ENCODE data around the gene NCOA5. TPM values are rescaled to one million over a fixed set of nuclear protein-coding genes. Genes with fewer than 3 reads are reported as not detected.

The NCOA5 gene
- total and polyA plus RNA-seq, 2 experiments from 2014 or later = 14.3 to 20.4 TPM

DNA sequence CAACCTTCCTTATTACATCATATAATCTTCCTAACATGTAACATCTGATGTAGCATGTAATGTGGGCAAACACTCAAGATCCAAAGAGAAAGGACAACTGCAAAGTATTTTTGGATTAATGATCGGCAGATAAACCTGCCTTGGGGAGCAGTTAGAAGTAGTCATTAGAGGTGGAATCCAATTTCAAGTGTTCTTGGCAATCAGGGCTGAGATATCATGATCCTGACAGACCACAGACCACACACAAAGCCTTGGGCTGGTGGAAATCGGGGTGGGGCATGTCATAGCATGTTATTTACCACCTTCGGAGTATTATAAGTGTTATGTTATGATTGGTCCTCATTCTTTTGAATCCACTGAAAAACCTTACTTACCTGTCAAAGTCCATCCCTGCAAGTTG, 16.3 kb downstream of the NCOA5 start:
- Histone ChIP-seq H3K27ac (no peak overlapping the region), H3K4me1 (ENCODE audit: low read depth) (peaks cover 19% of the 10 kb centered on the region), H3K4me3 (no peak overlapping the region), H3K36me3 (peaks cover 21% of the 10 kb centered on the region), H3K9me3 (ENCODE audit: low read depth) (no peaks in the 10 kb centered on the region), H3K27me3 (no peaks in the 10 kb centered on the region)
- no peak for DNase-seq (ENCODE audit: low read depth in 1 of 2, low spot score in 1 of 2)
- TF ChIP-seq, protein P1, sequence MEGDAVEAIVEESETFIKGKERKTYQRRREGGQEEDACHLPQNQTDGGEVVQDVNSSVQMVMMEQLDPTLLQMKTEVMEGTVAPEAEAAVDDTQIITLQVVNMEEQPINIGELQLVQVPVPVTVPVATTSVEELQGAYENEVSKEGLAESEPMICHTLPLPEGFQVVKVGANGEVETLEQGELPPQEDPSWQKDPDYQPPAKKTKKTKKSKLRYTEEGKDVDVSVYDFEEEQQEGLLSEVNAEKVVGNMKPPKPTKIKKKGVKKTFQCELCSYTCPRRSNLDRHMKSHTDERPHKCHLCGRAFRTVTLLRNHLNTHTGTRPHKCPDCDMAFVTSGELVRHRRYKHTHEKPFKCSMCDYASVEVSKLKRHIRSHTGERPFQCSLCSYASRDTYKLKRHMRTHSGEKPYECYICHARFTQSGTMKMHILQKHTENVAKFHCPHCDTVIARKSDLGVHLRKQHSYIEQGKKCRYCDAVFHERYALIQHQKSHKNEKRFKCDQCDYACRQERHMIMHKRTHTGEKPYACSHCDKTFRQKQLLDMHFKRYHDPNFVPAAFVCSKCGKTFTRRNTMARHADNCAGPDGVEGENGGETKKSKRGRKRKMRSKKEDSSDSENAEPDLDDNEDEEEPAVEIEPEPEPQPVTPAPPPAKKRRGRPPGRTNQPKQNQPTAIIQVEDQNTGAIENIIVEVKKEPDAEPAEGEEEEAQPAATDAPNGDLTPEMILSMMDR (IDR thresholded peaks at IDR 0.05; ENCODE audit: low read depth, low read length) = no peak

DNA sequence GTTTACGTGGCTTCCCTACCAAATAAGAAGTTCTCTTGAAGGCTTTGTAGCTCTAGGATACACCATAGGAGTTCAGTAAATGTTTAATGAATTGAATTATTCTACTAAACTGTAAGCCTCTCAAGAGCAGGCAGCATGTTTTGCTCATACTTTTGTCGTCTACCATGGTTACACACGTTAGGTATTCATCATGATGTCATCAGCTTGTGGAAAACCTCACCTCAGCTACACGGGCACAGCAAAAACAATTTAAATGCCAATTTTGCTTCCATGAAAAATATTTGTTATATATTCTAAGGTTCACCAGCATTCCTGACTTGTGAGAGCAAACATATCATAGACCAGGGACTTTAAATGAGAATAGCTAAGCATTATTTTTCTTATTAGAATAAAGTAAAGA, 16.7 kb downstream of the NCOA5 start:
- H3K4me1 ChIP-seq (ENCODE audit: low read depth) = peaks cover 19% of the 10 kb centered on the region
- TF ChIP-seq, protein P1 (IDR thresholded peaks at IDR 0.05; ENCODE audit: low read depth, low read length) = no peak
- no peaks in the 10 kb centered on the region for H3K27me3 ChIP-seq
- H3K4me3 ChIP-seq = no peak overlapping the region
- no peaks in the 10 kb centered on the region for H3K9me3 ChIP-seq (ENCODE audit: low read depth)
- DNase-seq (ENCODE audit: low read depth in 1 of 2, low spot score in 1 of 2) = no peak
- H3K36me3 ChIP-seq = peaks cover 22% of the 10 kb centered on the region
- H3K27ac ChIP-seq = no peak overlapping the region

DNA sequence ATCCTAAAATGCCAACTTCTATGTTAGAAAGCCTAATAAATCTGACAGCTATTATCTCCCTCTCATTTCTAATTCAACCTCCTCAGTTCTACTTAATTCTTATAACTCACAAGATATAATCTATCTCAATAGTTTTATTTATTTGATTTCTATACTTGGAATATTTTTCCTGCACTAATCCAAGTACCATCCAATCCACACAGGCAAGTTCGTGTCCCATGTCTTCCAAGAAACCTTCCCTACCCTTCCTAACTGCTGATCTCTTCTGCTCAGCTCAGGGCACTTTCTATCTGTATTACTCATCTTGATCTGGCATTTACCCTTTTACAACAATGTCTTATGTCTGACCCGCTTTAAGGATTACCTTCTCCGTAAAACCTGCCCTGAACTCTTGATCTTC, 18.2 kb downstream of the NCOA5 start:
- TF ChIP-seq, protein P1 (IDR thresholded peaks at IDR 0.05; ENCODE audit: low read depth, low read length) = no peak
- H3K4me3 ChIP-seq = no peak overlapping the region
- no peak for DNase-seq (ENCODE audit: low read depth in 1 of 2, low spot score in 1 of 2)
- no peaks in the 10 kb centered on the region for H3K9me3 ChIP-seq (ENCODE audit: low read depth)
- H3K27me3 ChIP-seq = no peaks in the 10 kb centered on the region
- peaks cover 18% of the 10 kb centered on the region for H3K4me1 ChIP-seq (ENCODE audit: low read depth)
- H3K27ac ChIP-seq = no peak overlapping the region
- peaks cover 28% of the 10 kb centered on the region for H3K36me3 ChIP-seq

DNA sequence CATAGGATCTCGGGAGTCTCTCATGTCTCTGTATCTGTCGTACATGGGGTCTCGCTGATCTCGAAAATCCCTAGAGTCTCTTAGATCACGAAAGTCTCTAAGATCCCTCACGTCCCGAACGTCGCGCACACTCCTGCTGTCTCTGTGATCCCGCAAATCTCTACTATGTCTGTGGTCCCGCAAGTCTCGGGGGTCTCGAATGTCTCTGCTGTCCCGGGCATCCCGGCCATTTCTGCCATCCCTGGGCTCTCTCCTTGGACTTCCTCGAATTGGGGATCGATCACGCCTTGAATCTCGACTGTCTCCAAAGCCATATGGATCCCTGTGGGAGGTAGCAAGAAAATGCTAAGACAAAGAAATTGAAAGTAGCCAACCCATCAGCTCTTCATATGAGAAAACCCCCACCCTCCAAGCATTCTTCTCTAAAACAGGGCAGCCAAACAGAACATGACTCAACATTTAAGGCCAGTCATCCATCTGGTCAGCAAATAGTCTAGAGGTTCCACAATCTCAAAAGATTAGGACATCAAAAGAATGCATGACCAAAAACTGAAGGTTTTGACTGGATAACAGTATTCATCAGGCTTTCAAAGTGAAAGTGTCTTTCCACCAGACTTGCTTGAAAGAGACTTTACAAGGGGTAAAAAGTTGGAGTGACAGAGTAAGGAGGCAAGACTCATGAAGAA, 19.4 kb downstream of the NCOA5 start:
- H3K9me3 ChIP-seq (ENCODE audit: low read depth) = no peaks in the 10 kb centered on the region
- H3K27ac ChIP-seq = no peak overlapping the region
- no peaks in the 10 kb centered on the region for H3K27me3 ChIP-seq
- peaks cover 6% of the 10 kb centered on the region for H3K4me1 ChIP-seq (ENCODE audit: low read depth)
- no peak overlapping the region for H3K4me3 ChIP-seq
- peaks cover 40% of the 10 kb centered on the region for H3K36me3 ChIP-seq
- TF ChIP-seq, protein P1 (IDR thresholded peaks at IDR 0.05; ENCODE audit: low read depth, low read length) = no peak
- DNase-seq (ENCODE audit: low read depth in 1 of 2, low spot score in 1 of 2) = peak in 1 of 2 donors; percentile 78

DNA sequence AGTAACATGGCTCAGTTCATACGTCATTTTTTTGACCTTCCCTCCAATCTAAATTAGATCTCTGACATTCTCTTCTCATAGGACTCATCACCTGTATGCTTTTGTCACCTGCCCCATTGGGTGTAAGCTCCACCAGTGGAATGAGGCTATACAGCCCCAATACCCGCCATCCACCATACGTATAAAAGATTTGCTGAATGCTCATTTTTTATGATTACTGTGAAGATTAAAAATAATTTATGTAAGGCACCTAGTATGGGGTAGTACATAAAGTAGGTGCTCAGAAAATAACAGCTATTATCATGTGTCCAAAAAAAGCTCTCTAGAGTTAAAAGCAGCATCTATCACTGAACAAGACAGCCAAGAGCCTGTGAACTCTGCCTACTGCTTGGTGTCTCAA, 24.1 kb downstream of the NCOA5 start:
- H3K4me3 ChIP-seq = no peak overlapping the region
- H3K9me3 ChIP-seq (ENCODE audit: low read depth) = no peaks in the 10 kb centered on the region
- TF ChIP-seq, protein P1 (IDR thresholded peaks at IDR 0.05; ENCODE audit: low read depth, low read length) = no peak
- no peak overlapping the region for H3K27ac ChIP-seq
- peaks cover 84% of the 10 kb centered on the region for H3K36me3 ChIP-seq
- DNase-seq (ENCODE audit: low read depth in 1 of 2, low spot score in 1 of 2) = no peak
- no peaks in the 10 kb centered on the region for H3K4me1 ChIP-seq (ENCODE audit: low read depth)
- H3K27me3 ChIP-seq = no peaks in the 10 kb centered on the region
